GM23248 (cell line): ENCODE measurements around the gene AKAP13.

Source experiments
- EZH2 ChIP-seq: fragments of 200-600 bp; sonication (generic); IDR thresholded peaks from 2 replicates; pipeline ENCODE4 v1.6.1; 2018; ENCODE audit warnings: antibody characterized with exemption, mild to moderate bottlenecking; ENCODE audit not compliant: insufficient read depth, poor library complexity, severe bottlenecking
- EZH2phosphoT487 ChIP-seq: fragments of 200-600 bp; sonication (generic); IDR thresholded peaks from 2 replicates; pipeline ENCODE4 v1.6.1; 2018; ENCODE audit warnings: antibody characterized with exemption, moderate library complexity, mild to moderate bottlenecking, low read depth; ENCODE audit not compliant: insufficient read depth

DNA sequence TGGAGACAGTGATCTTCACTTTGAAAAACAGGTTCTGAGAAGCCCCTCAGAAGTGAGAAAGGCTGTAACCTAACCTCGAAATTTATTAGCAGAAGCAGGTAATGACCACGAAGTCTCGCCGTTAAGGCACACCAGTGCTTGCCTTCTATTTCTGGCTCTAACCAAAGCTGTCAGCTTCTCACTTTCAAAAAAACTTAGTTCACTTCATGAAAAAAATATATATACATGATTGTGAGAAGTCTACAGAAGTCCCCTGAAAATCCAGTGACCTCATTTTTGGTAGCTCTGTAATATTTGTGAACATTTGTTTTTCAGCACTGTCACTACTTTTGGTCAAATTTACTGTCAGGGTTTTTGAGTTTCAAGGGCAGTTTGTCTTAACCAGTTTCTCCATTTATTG lies 19.1 kb upstream of the AKAP13 start:
- no peak for TF ChIP-seq EZH2phosphoT487
- TF ChIP-seq EZH2, result no peak
